D721Med (cell line): ENCODE data around the gene NEU4.
A peak's percentile ranks its signal among the peaks of the same experiment; 100 is the strongest.
"Not testable (repeated sequence)": the region's sequence is repeated elsewhere in the genome, so short reads cannot be mapped to it uniquely, and the experiment has no call there.

Source experiments
- DNase-seq: peaks from one replicate; pipeline ENCODE4 v3.0.0; 2011; ENCODE audit warnings: low spot score; ENCODE audit not compliant: insufficient read length
- FAIRE-seq: peaks from 2 replicates; lab custom pipeline; 2011; peaks lifted over from hg19 to GRCh38; lab: Jason Lieb, UNC
- CTCF ChIP-seq: IDR thresholded peaks from 2 replicates; pipeline ENCODE4 v1.5.1; 2012; ENCODE audit warnings: mild to moderate bottlenecking, control low read depth; ENCODE audit not compliant: insufficient read depth; ENCODE audit errors: missing control alignments

The NEU4 gene, protein sequence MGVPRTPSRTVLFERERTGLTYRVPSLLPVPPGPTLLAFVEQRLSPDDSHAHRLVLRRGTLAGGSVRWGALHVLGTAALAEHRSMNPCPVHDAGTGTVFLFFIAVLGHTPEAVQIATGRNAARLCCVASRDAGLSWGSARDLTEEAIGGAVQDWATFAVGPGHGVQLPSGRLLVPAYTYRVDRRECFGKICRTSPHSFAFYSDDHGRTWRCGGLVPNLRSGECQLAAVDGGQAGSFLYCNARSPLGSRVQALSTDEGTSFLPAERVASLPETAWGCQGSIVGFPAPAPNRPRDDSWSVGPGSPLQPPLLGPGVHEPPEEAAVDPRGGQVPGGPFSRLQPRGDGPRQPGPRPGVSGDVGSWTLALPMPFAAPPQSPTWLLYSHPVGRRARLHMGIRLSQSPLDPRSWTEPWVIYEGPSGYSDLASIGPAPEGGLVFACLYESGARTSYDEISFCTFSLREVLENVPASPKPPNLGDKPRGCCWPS

DNA sequence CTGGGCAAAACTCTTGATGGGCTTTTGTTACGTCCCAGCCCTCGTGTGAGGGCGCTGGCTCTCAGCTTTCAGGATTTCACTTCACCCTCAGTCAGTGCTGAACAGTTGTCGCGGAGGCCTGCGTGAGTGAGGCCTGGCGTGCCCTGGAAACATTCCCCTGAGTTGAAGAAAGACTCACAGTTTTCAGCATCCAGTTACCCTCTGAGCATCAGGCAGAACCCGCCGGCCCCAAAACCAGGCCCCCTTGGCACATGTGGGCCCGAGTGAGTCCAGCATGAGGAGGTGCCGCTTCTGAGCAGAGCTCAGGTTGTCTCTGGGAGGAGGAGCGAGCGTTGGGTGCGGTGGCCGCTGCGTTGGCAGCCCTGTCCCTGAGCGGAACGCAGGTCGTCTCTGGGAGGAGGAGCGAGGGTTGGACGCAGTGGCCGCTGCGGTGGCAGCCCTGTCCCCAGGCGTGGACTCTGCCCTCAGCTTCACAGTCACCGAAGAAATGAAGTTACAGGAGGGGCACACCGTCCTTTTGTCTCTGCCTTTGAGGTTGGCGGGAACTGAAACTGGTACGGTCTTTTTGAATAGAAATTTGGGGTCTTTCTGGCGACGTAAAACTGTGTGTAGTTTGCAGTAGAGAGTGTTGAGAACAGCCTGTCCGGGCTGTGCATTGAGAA lies at the start of gene NEU4:
Gene NEU4, plus strand, starts transcription at position 473 of the 662 bp plus-strand sequence. CDS start 5,292 bp downstream, outside the sequence.
- no peak for DNase-seq
- FAIRE-seq: no peak
- TF ChIP-seq CTCF: no peak

DNA sequence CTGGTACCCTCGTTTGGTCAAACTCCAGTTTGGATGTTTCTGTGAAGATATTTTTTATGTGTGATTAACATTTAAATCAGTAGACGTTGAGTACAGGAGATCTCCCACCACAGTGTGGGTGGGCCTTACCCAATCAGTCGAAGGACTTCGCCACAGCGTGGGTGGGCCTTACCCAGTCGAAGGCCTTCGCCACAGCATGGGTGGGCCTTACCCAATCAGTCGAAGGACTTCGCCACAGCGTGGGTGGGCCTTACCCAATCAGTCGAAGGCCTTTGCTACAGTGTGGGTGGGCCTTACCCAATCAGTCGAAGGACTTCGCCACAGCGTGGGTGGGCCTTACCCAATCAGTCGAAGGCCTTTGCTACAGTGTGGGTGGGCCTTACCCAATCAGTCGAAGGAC lies 49.1 kb upstream of the NEU4 start:
- not testable (repeated sequence) for FAIRE-seq, DNase-seq

GRCh38 chr2:241760301-241760771 lies 48.7 kb upstream of the NEU4 start:
- no peak for FAIRE-seq
- no peak for TF ChIP-seq CTCF
- no peak for DNase-seq

- FAIRE-seq (no peak), DNase-seq (peak; percentile 7)
Observed at GRCh38 chr2:241762321-241762932, 46.6 kb upstream of the NEU4 start.

GRCh38 chr2:241762933-241763369 lies 46.0 kb upstream of the NEU4 start:
- no peak for TF ChIP-seq CTCF
- DNase-seq (no peak), FAIRE-seq (no peak)

More at GRCh38 chr2:241762321-241762932, 46.6 kb upstream of the NEU4 start:
- TF ChIP-seq CTCF: no peak

DNA sequence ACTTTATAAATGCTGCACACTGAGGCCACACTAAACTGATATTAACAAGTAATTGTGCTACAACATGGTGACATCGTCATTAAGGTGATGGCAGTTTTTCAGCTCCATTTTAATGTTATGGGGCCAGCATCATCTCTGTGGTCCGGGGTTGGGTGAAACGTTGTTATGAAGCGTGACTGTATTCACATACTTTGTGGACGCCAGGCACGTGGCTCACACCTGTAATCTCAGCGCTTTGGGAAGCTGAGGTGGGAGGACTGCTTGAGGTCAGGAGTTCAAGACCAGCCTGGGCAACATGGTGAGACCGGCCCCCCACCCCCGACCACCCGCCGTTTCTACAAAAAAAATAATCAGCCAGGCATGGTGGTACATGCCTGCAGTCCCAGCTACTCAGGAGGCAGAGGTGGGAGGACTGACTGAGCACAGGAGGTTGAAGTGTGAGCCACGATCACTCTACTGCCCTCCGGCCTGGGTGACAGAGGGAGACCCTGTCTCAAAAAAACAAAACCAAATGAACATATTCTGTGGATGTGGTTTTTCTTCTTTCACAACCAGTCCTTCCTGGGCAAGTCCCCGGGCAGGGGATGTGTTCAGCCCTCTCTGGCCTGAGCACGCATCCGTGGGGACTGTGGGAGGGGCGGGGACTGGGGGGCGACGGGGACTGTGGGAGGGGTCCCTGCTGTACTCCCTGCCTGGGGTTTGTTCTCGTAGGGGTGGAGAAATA lies 45.3 kb upstream of the NEU4 start:
- FAIRE-seq (no peak), DNase-seq (no peak)
- no peak for TF ChIP-seq CTCF
